Lower leg skin (tissue), 3 donors: ENCODE results near the gene PIP4K2A.

Source experiments
- CTCF ChIP-seq, 3 donors: fragments of 450-650 bp; IDR thresholded peaks; one replicate each; pipeline ENCODE4 v1.5.1; 2016; ENCODE audit warnings: antibody characterized with exemption in 3 of 3, mild to moderate bottlenecking in 3 of 3, moderate library complexity in 2 of 3
- POLR2A ChIP-seq, 2 donors: fragments of 450-650 bp; IDR thresholded peaks; one replicate each; pipeline ENCODE4 v1.6.1; 2016 to 2017; ENCODE audit warnings: antibody characterized with exemption in 2 of 2, mild to moderate bottlenecking in 1 of 2, moderate library complexity in 1 of 2

GRCh38 chr10:22615819-22616499, 98.4 kb downstream of the PIP4K2A start:
- TF ChIP-seq POLR2A (IDR thresholded peaks at IDR 0.05) (no peak), CTCF (IDR thresholded peaks at IDR 0.05) (no peak)
